Peyer's patch (tissue), 4 donors: ENCODE results near the gene TADA2B. TPM values are rescaled to one million over a fixed set of nuclear protein-coding genes. Genes with fewer than 3 reads are reported as not detected.

Experiments used
- DNase-seq, 3 donors: peaks; one replicate each; pipeline ENCODE4 v3.0.0-alpha.2; 2017 to 2019
- H3K27ac ChIP-seq, 4 donors: fragments of 200-600 bp; sonication (generic); one replicate each; pipeline ENCODE4 v1.5.1; 2016 to 2019
- H3K27me3 ChIP-seq, 2 donors: fragments of 200-600 bp; sonication (generic); one replicate each; pipeline ENCODE4 v1.5.1; 2019
- H3K36me3 ChIP-seq, 3 donors: fragments of 200-600 bp; sonication (generic); one replicate each; pipeline ENCODE4 v1.5.1; 2016 to 2019
- H3K4me1 ChIP-seq, 4 donors: fragments of 200-600 bp; sonication (generic); one replicate each; pipeline ENCODE4 v1.5.1; 2016 to 2019
- H3K4me3 ChIP-seq, 4 donors: fragments of 200-600 bp; sonication (generic); 1 replicate in 3 of 4; 2 replicates in 1 of 4; pipeline ENCODE4 v1.5.1; 2016 to 2019; ENCODE audit warnings: mild to moderate bottlenecking in 1 of 4
- H3K9me3 ChIP-seq, 4 donors: fragments of 200-600 bp; sonication (generic); one replicate each; pipeline ENCODE4 v1.5.1; 2016 to 2019; ENCODE audit warnings: mild to moderate bottlenecking in 1 of 4
- POLR2A ChIP-seq, 2 donors: fragments of 450-650 bp; IDR thresholded peaks; one replicate each; pipeline ENCODE4 v1.5.1; 2017; ENCODE audit warnings: antibody characterized with exemption in 2 of 2, mild to moderate bottlenecking in 2 of 2, moderate library complexity in 2 of 2
- total RNA-seq, 4 donors: library from RNA; depleted of rRNA; stranded (reverse); fragments of >200 nt; gene quantifications; one replicate each; pipeline ENCODE4 v1.1.0, GENCODE V29; 2016
- TF ChIP-seq, protein P1 (sequence below), 6 experiments: fragments of 450-650 bp in 4 of 6; fragments of 200-600 bp in 2 of 6; sonication (generic) in 1 of 6; IDR thresholded peaks; one replicate each; pipeline ENCODE4 v1.5.1; 2017 to 2019; ENCODE audit warnings: antibody characterized with exemption in 6 of 6, mild to moderate bottlenecking in 3 of 6, moderate library complexity in 1 of 6

TADA2B gene
- total RNA-seq, 4 donors from 2014 or later = 23.1 to 31.4 (median 27.8) TPM

DNA sequence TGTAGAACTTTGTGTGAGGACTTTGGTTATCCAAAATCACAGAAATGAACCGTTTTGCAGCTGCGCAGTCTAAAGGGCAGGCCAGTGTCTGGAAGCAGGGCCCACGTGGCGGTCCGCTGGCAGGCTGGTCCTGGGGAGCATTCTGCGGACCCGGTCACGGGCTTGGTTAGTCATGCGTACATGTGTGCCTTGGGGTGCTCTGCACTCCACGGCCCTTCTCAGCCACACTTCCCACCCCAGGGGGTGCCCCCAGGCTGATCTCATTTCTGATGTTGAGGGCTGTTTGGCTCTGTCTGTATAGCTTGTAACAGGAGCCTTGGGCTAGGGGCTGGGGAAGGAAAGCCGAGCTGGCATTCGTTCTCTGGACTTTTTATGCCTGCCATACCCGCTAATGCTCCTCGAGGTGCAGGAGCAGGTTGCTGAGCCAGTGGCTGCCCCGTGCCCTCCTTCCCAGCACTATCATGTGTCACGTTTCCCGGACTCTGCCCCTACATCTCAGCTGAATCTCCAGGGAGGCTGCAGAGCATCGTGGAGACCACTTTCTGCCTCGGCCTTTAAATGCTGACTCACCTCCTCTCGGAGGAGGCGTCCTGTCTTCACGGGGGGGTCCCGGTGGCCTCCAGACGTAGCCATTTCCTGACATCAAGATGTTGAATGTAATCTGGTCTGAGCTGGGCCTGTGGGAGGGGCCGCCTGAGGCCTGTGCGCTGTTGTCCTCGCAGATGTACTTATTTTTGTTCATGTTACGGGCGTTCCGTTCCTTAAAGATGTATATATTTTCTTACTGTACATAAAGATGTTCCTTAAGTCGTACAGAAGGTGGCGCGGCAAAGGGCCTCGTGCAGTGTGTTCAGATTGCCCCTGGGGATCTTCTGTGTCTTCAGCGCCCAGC, 11.4 kb upstream of the TADA2B start:
- peaks cover 0 to 56% (median 0%) of the 10 kb centered on the region in 3 donors for H3K36me3 ChIP-seq
- TF ChIP-seq, protein P1, sequence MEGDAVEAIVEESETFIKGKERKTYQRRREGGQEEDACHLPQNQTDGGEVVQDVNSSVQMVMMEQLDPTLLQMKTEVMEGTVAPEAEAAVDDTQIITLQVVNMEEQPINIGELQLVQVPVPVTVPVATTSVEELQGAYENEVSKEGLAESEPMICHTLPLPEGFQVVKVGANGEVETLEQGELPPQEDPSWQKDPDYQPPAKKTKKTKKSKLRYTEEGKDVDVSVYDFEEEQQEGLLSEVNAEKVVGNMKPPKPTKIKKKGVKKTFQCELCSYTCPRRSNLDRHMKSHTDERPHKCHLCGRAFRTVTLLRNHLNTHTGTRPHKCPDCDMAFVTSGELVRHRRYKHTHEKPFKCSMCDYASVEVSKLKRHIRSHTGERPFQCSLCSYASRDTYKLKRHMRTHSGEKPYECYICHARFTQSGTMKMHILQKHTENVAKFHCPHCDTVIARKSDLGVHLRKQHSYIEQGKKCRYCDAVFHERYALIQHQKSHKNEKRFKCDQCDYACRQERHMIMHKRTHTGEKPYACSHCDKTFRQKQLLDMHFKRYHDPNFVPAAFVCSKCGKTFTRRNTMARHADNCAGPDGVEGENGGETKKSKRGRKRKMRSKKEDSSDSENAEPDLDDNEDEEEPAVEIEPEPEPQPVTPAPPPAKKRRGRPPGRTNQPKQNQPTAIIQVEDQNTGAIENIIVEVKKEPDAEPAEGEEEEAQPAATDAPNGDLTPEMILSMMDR (IDR thresholded peaks at IDR 0.05) = no peak
- no peak for TF ChIP-seq POLR2A (IDR thresholded peaks at IDR 0.05)
- H3K9me3 ChIP-seq = no peaks in the 10 kb centered on the region
- H3K4me3 ChIP-seq = no peak overlapping the region
- no peak overlapping the region for H3K27ac ChIP-seq
- no peaks in the 10 kb centered on the region for H3K4me1 ChIP-seq
- DNase-seq = no peak
- H3K27me3 ChIP-seq = no peaks in the 10 kb centered on the region

- DNase-seq = no peak
- no peak overlapping the region for H3K4me3 ChIP-seq
- H3K36me3 ChIP-seq = peaks cover 0 to 49% (median 0%) of the 10 kb centered on the region in 3 donors
- H3K4me1 ChIP-seq = no peaks in the 10 kb centered on the region
- no peaks in the 10 kb centered on the region for H3K9me3 ChIP-seq
- H3K27ac ChIP-seq = no peak overlapping the region
- H3K27me3 ChIP-seq = no peaks in the 10 kb centered on the region
- TF ChIP-seq, protein P1 (IDR thresholded peaks at IDR 0.05) = no peak
- TF ChIP-seq POLR2A (IDR thresholded peaks at IDR 0.05) = no peak
These were observed 10.6 kb upstream of the TADA2B start for GRCh38 chr4:7032596-7032995.

DNA sequence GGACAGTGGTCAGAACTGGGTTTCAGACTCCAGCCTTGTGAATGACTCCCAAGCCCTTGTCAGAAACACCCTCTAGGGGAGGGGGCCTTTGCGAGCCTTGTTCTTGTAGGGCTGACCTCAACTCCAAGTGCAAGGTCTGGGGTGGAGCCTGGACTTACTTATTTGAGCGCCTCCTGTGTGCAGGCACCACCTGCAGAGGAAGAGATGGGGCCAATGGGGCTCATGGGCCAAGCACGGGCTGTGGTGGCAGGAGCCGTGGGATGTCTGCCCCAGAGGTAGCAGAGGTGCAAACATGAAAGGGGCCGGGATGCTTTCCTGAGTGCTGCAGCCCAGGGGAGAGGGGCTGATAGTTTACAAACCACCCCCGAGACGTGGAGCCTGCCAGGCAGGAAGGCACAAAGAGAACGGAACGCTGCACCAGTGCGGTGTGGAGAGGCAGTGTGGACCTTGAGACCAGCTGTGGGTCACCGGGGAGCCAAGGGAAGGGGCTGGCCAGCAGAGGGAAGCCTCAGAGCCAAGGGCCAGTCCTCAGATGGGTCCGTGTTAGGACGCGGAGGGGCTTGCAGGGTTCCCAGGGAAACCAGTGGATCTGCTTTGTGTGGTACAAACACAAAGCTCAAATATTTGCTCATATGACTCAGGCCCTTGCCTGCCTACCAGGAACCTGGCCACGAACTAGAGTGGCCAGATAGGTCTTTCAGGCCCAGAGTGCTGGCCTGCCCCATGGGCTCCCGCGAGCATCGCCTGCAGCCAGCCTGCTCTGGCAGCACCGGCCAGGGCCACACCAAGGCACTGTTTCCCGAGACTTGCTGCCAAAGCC, 8.7 kb upstream of the TADA2B start:
- Histone ChIP-seq H3K36me3 (peaks cover 0 to 33% (median 0%) of the 10 kb centered on the region in 3 donors), H3K9me3 (no peaks in the 10 kb centered on the region), H3K27ac (no peak overlapping the region), H3K4me3 (no peak overlapping the region), H3K4me1 (no peaks in the 10 kb centered on the region), H3K27me3 (no peaks in the 10 kb centered on the region)
- TF ChIP-seq, protein P1 (IDR thresholded peaks at IDR 0.05) = no peak
- TF ChIP-seq POLR2A (IDR thresholded peaks at IDR 0.05) = no peak
- no peak for DNase-seq

GRCh38 chr4:7037425-7037824, 5.7 kb upstream of the TADA2B start:
- Histone ChIP-seq H3K27me3 (no peaks in the 10 kb centered on the region), H3K9me3 (no peaks in the 10 kb centered on the region), H3K36me3 (peaks cover 0 to 3% (median 0%) of the 10 kb centered on the region in 3 donors), H3K4me1 (peaks cover 0 to 15% (median 4%) of the 10 kb centered on the region in 4 donors), H3K4me3 (no peak overlapping the region), H3K27ac (no peak overlapping the region)
- no peak for TF ChIP-seq POLR2A (IDR thresholded peaks at IDR 0.05)
- TF ChIP-seq, protein P1 (IDR thresholded peaks at IDR 0.05) = peak in 3 of 6 experiments; percentile 31 to 57 (median 44)
- DNase-seq = no peak

DNA sequence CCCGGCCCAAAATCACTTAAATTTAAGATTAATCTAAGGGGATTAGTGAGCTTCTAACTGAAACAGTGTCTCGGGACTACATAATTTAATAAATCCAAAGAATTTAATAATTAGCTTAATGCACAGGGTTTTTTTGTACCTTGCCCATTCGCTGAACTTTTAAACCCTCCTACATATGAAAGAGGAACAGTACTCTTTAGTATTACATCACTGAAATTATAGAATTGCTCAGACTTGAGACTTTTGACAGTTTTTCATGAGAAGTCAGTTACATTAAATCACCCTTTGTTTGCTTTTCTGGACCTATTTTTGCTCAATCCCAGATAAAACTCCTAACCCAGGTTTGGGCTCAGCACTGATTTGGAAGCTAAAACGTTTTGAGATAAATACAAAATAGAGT, 2.4 kb upstream of the TADA2B start:
- DNase-seq = no peak
- TF ChIP-seq, protein P1 (IDR thresholded peaks at IDR 0.05) = no peak
- TF ChIP-seq POLR2A (IDR thresholded peaks at IDR 0.05) = no peak
- H3K9me3 ChIP-seq = no peaks in the 10 kb centered on the region
- no peaks in the 10 kb centered on the region for H3K27me3 ChIP-seq
- no peak overlapping the region for H3K27ac ChIP-seq
- H3K4me3 ChIP-seq = no peak overlapping the region
- H3K36me3 ChIP-seq = no peaks in the 10 kb centered on the region
- peaks cover 4 to 29% (median 18%) of the 10 kb centered on the region in 4 donors for H3K4me1 ChIP-seq
